Neural progenitor cell (in vitro differentiated cells): ENCODE results near the gene PPP2R1B.

Experiments
- CTCF ChIP-seq: fragments of 200-600 bp; sonication (generic); IDR thresholded peaks from 2 replicates; pipeline ENCODE4 v1.5.1; 2017; ENCODE audit warnings: antibody characterized with exemption, mild to moderate bottlenecking
- EZH2 ChIP-seq: fragments of 200-600 bp; sonication (generic); IDR thresholded peaks from 2 replicates; pipeline ENCODE4 v1.6.1; 2017; ENCODE audit warnings: antibody characterized with exemption, mild to moderate bottlenecking, moderate library complexity
- EZH2phosphoT487 ChIP-seq: fragments of 200-600 bp; sonication (generic); IDR thresholded peaks from 2 replicates; pipeline ENCODE4 v1.6.1; 2017; ENCODE audit warnings: antibody characterized with exemption

GRCh38 chr11:111766834-111767142 lies 599 bp upstream of the PPP2R1B start:
- TF ChIP-seq CTCF (no peak), EZH2phosphoT487 (no peak), EZH2 (no peak)
